ENCODE measurements around the gene ERBB3.
"Not testable (repeated sequence)": the region's sequence is repeated elsewhere in the genome, so short reads cannot be mapped to it uniquely, and the experiment has no call there.

ERBB3 gene
- 0 to 5.0 (median 0.06) reads per million in 17 experiments for total RNA-seq

- DNase-seq, result peak; percentile 65 to 83 (median 69)
Observed at GRCh38 chr12:56079723-56080555, at the start of gene ERBB3. ERBB3 (plus strand) TSS chr12:56080165; CDS start chr12:56080301, 136 bp downstream.

- no peak for DNase-seq
Observed at GRCh38 chr12:56031987-56032386, 48.0 kb upstream of the ERBB3 start.

- no peak for DNase-seq
Observed at GRCh38 chr12:56034586-56035332, 45.2 kb upstream of the ERBB3 start.

GRCh38 chr12:56037161-56037560, 42.8 kb upstream of the ERBB3 start:
- DNase-seq, result no peak

GRCh38 chr12:56038022-56038655, 41.8 kb upstream of the ERBB3 start:
- DNase-seq, result no peak

- DNase-seq, result no peak
Observed at GRCh38 chr12:56040151-56040550, 39.8 kb upstream of the ERBB3 start.

GRCh38 chr12:56040963-56041551, 38.9 kb upstream of the ERBB3 start:
- no peak for DNase-seq

GRCh38 chr12:56041552-56042429, 38.2 kb upstream of the ERBB3 start, which contains the start of gene RPS26:
RPS26 (plus strand) TSS chr12:56041918; CDS start chr12:56042167, 249 bp downstream.
- DNase-seq, result peak; percentile 97 to 99 (median 98)

GRCh38 chr12:56042430-56042813, 37.5 kb upstream of the ERBB3 start:
- DNase-seq, result peak in 3 of 4 experiments; percentile 8 to 13 (median 11)

GRCh38 chr12:56042843-56043242, 37.1 kb upstream of the ERBB3 start:
- no peak for DNase-seq

GRCh38 chr12:56046027-56046780, 33.8 kb upstream of the ERBB3 start:
- DNase-seq, result no peak

- no peak for DNase-seq
Observed at GRCh38 chr12:56053407-56053893, 26.5 kb upstream of the ERBB3 start.

- not testable (repeated sequence) for DNase-seq
Observed at GRCh38 chr12:56059964-56060363, 20.0 kb upstream of the ERBB3 start.

- DNase-seq, result no peak
Observed at GRCh38 chr12:56061982-56062381, 18.0 kb upstream of the ERBB3 start.

- DNase-seq, result no peak
Observed at GRCh38 chr12:56062996-56063395, 17.0 kb upstream of the ERBB3 start.

- no peak for DNase-seq
Observed at GRCh38 chr12:56071648-56072047, 8.3 kb upstream of the ERBB3 start.

GRCh38 chr12:56074396-56074795, 5.6 kb upstream of the ERBB3 start:
- DNase-seq, result no peak

GRCh38 chr12:56077966-56078365, 2.0 kb upstream of the ERBB3 start:
- DNase-seq, result not testable (repeated sequence)

- DNase-seq, result no peak
Observed at GRCh38 chr12:56078427-56078826, 1.5 kb upstream of the ERBB3 start.

- peak; percentile 83 to 93 (median 88) for DNase-seq
Observed at GRCh38 chr12:56078931-56079722, 838 bp upstream of the ERBB3 start.

Data from suppressor macrophage (primary cell).